H1 (cell line): Measurements from ENCODE around the gene PITPNB. TPM values are rescaled to one million over a fixed set of nuclear protein-coding genes. Genes with fewer than 3 reads are reported as not detected.

Experiments used
- CTCF ChIA-PET: fragments of 300-600 bp; sonication (Branson Sonifier 250); formaldehyde crosslinking; loops from one replicate; lab custom pipeline; 2021; ENCODE audit not compliant: partially characterized antibody; lab: Charles Lee
- POLR2A ChIA-PET: fragments of 300-600 bp; sonication (Branson Sonifier 250); formaldehyde crosslinking; loops from one replicate; lab custom pipeline; 2021; ENCODE audit warnings: inconsistent platforms; ENCODE audit not compliant: partially characterized antibody; lab: Charles Lee
- DNase-seq, 2 experiments: peaks; one replicate each; pipeline versions ENCODE4 v3.0.0 to v3.0.0-alpha.2; 2010 to 2022; ENCODE audit warnings: low spot score in 2 of 2, low read depth in 1 of 2, mixed read lengths in 1 of 2
- FAIRE-seq: peaks from 2 replicates; lab custom pipeline; 2011; peaks lifted over from hg19 to GRCh38; lab: Jason Lieb, UNC
- H2AFZ ChIP-seq: 2 replicates; pipeline ENCODE4 v1.8.1; 2012; ENCODE audit warnings: low read length, inconsistent platforms
- H2AK5ac ChIP-seq: 2 replicates; pipeline ENCODE4 v1.6.1; 2013; ENCODE audit warnings: low read depth, low read length
- H2BK120ac ChIP-seq: replicated peaks from 2 replicates; pipeline ENCODE3; 2013; ENCODE audit warnings: low read depth, low read length, inconsistent platforms
- H2BK12ac ChIP-seq: 2 replicates; pipeline ENCODE4 v1.6.1; 2013; ENCODE audit warnings: low read depth, low read length
- H2BK15ac ChIP-seq: 2 replicates; pipeline ENCODE4 v1.6.1; 2013; ENCODE audit warnings: low read length
- H2BK20ac ChIP-seq: 2 replicates; pipeline ENCODE4 v1.6.1; 2013; ENCODE audit warnings: low read length
- H2BK5ac ChIP-seq: 2 replicates; pipeline ENCODE4 v1.6.1; 2013; ENCODE audit warnings: low read depth, low read length
- H3K14ac ChIP-seq: 2 replicates; pipeline ENCODE4 v1.6.1; 2013; ENCODE audit warnings: inconsistent platforms; ENCODE audit not compliant: insufficient read length
- H3K18ac ChIP-seq: 2 replicates; pipeline ENCODE4 v1.6.1; 2013; ENCODE audit warnings: low read length; ENCODE audit errors: extremely low read depth
- H3K23ac ChIP-seq: 2 replicates; pipeline ENCODE4 v1.6.1; 2013; ENCODE audit warnings: inconsistent platforms; ENCODE audit not compliant: insufficient read length
- H3K23me2 ChIP-seq: 2 replicates; pipeline ENCODE4 v1.6.1; 2013; ENCODE audit warnings: low read depth, low read length
- H3K27ac ChIP-seq: 2 replicates; pipeline ENCODE4 v1.6.1; 2011; ENCODE audit warnings: low read depth, low read length, inconsistent platforms
- H3K27me3 ChIP-seq, 4 experiments: replicated peaks in 1 of 4; 1 replicate in 1 of 4; 2 replicates in 3 of 4; pipeline versions ENCODE4 v1.6.1 to v1.8.1; 2011 to 2013; ENCODE audit warnings: low read length in 3 of 4, mild to moderate bottlenecking in 3 of 4, inconsistent platforms in 2 of 4, mixed read lengths in 2 of 4, moderate library complexity in 1 of 4; ENCODE audit not compliant: control insufficient read depth in 3 of 4, insufficient read depth in 3 of 4; ENCODE audit errors: extremely low read depth in 1 of 4
- H3K36me3 ChIP-seq, 4 experiments: 2 replicates each; pipeline versions ENCODE4 v1.6.1 to v1.8.1; 2011 to 2013; ENCODE audit warnings: mild to moderate bottlenecking in 4 of 4, low read length in 3 of 4, moderate library complexity in 2 of 4, control low read depth in 1 of 4, inconsistent platforms in 1 of 4; ENCODE audit not compliant: insufficient read depth in 4 of 4, control insufficient read depth in 2 of 4
- H3K4ac ChIP-seq: replicated peaks from 2 replicates; pipeline ENCODE3; 2013; ENCODE audit warnings: low read length, low read depth, mixed read lengths, inconsistent platforms; ENCODE audit not compliant: insufficient read length
- H3K4me1 ChIP-seq, 4 experiments: replicated peaks in 1 of 4; 1 replicate in 1 of 4; 2 replicates in 3 of 4; pipeline versions ENCODE4 v1.6.1 to v1.8.1; 2011 to 2013; ENCODE audit warnings: low read length in 3 of 4, inconsistent platforms in 2 of 4, mixed read lengths in 1 of 4; ENCODE audit not compliant: insufficient read depth in 4 of 4, control insufficient read depth in 3 of 4
- H3K4me2 ChIP-seq, 2 experiments: 2 replicates each; pipeline versions ENCODE4 v1.6.1 to v1.8.1; 2011 to 2013; ENCODE audit warnings: low read depth in 2 of 2, low read length in 2 of 2, control low read depth in 1 of 2, inconsistent platforms in 1 of 2, mild to moderate bottlenecking in 1 of 2; ENCODE audit not compliant: insufficient read depth in 1 of 2
- H3K4me3 ChIP-seq, 4 experiments: fragments of 200-600, 300-600 bp in 1 of 4; sonication (generic), shearing (Covaris generic), sonication (Bioruptor Twin) in 1 of 4; 2 replicates each; pipeline versions ENCODE4 v1.5.1 to v1.8.1; 2011 to 2016; ENCODE audit warnings: low read length in 4 of 4, low read depth in 3 of 4, control low read depth in 2 of 4, inconsistent platforms in 2 of 4, mild to moderate bottlenecking in 2 of 4, mixed read lengths in 1 of 4, moderate library complexity in 1 of 4; ENCODE audit not compliant: insufficient read depth in 2 of 4; ENCODE audit errors: extremely low read depth in 1 of 4
- H3K56ac ChIP-seq: replicated peaks from 2 replicates; pipeline ENCODE3; 2013; ENCODE audit warnings: low read depth, mild to moderate bottlenecking, mixed read lengths, low read length, inconsistent platforms; ENCODE audit not compliant: insufficient read length
- H3K79me1 ChIP-seq: 2 replicates; pipeline ENCODE4 v1.6.1; 2013; ENCODE audit warnings: low read depth, low read length, control low read depth
- H3K79me2 ChIP-seq, 2 experiments: 2 replicates each; pipeline versions ENCODE4 v1.6.1 to v1.8.1; 2012 to 2013; ENCODE audit warnings: low read length in 2 of 2, mild to moderate bottlenecking in 2 of 2, inconsistent platforms in 1 of 2; ENCODE audit not compliant: insufficient read depth in 2 of 2, control insufficient read depth in 1 of 2
- H3K9ac ChIP-seq, 4 experiments: replicated peaks in 1 of 4; 1 replicate in 1 of 4; 2 replicates in 3 of 4; pipeline versions ENCODE4 v1.6.1 to v1.8.1; 2011 to 2013; ENCODE audit warnings: low read depth in 3 of 4, low read length in 3 of 4, control low read depth in 2 of 4, mild to moderate bottlenecking in 2 of 4, moderate library complexity in 2 of 4, inconsistent platforms in 1 of 4; ENCODE audit errors: extremely low read depth in 1 of 4
- H3K9me3 ChIP-seq, 2 experiments: 2 replicates each; pipeline versions ENCODE4 v1.6.1 to v1.8.1; 2012 to 2013; ENCODE audit warnings: mild to moderate bottlenecking in 2 of 2, moderate library complexity in 2 of 2, control low read depth in 1 of 2, inconsistent platforms in 1 of 2, low read depth in 1 of 2, low read length in 1 of 2, mixed read lengths in 1 of 2; ENCODE audit not compliant: insufficient read depth in 2 of 2
- H4K20me1 ChIP-seq, 2 experiments: replicated peaks in 1 of 2; 2 replicates each; pipeline versions ENCODE3 to v1.8.1; 2011 to 2013; ENCODE audit warnings: inconsistent platforms in 2 of 2, low read length in 2 of 2, mild to moderate bottlenecking in 1 of 2; ENCODE audit not compliant: insufficient read depth in 2 of 2, control insufficient read depth in 1 of 2
- H4K5ac ChIP-seq: 2 replicates; pipeline ENCODE4 v1.6.1; 2013; ENCODE audit warnings: low read length, low read depth, mixed read lengths, inconsistent platforms; ENCODE audit not compliant: insufficient read length
- H4K8ac ChIP-seq: 2 replicates; pipeline ENCODE4 v1.8.0; 2013; ENCODE audit warnings: mild to moderate bottlenecking, moderate library complexity, low read length, inconsistent platforms; ENCODE audit not compliant: insufficient read depth; ENCODE audit errors: extremely low read depth
- H4K91ac ChIP-seq: replicated peaks from 2 replicates; pipeline ENCODE3; 2013; ENCODE audit warnings: low read length, mixed read lengths, inconsistent platforms; ENCODE audit not compliant: insufficient read length
- BCL11A ChIP-seq, 2 experiments: IDR thresholded peaks; one replicate each; pipeline ENCODE4 v1.6.1; 2011; ENCODE audit warnings: low read depth in 2 of 2, low read length in 2 of 2, mild to moderate bottlenecking in 2 of 2
- POU5F1 ChIP-seq: IDR thresholded peaks from 2 replicates; pipeline ENCODE4 v1.6.1; 2011; ENCODE audit warnings: low read depth, mild to moderate bottlenecking, low read length, moderate library complexity
- SAP30 ChIP-seq: fragments of 300-600 bp; sonication (generic); IDR thresholded peaks from 2 replicates; pipeline ENCODE4 v1.7.1; 2012; ENCODE audit warnings: low read length, moderate library complexity, mild to moderate bottlenecking, inconsistent platforms; ENCODE audit not compliant: insufficient read depth, insufficient replicate concordance
- SUZ12 ChIP-seq: fragments of 200-600 bp; sonication (generic); IDR thresholded peaks from 2 replicates; pipeline ENCODE4 v1.6.1; 2012; ENCODE audit warnings: mild to moderate bottlenecking, inconsistent platforms, low read length, moderate library complexity, mixed read lengths
- TCF12 ChIP-seq: IDR thresholded peaks from 2 replicates; pipeline ENCODE4 v1.6.1; 2011; ENCODE audit warnings: low read depth, mild to moderate bottlenecking, low read length
- WGBS, 2 experiments: shearing (Covaris generic) in 1 of 2; methylation state at CpG; one replicate each; pipeline versions ENCODE4 v1.1.6 to v1.1.7; 2013 to 2015; ENCODE audit warnings: low lambda C conversion rate in 2 of 2, mixed read lengths in 2 of 2, inconsistent platforms in 1 of 2, low coverage in 1 of 2, missing lambda C conversion rate in 1 of 2; ENCODE audit not compliant: insufficient replicate concordance in 2 of 2, insufficient coverage in 1 of 2, insufficient read length in 1 of 2; ENCODE audit errors: extremely low coverage in 1 of 2, missing lambda C conversion rate in 1 of 2; 5-methylcytosine and 5-hydroxymethylcytosine counted together
- polyA plus RNA-seq, 7 experiments: library from polyadenylated mRNA; depleted of rRNA in 3 of 7; stranded (reverse) in 5 of 7; unstranded in 2 of 7; fragments of >200 nt in 5 of 7; fragments of 200-250 nt in 2 of 7; gene quantifications; 1 replicate in 5 of 7; 2 replicates in 1 of 7; 4 replicates in 1 of 7; pipeline versions ENCODE4 v1.2.1 to v1.2.3, GENCODE V29; 2011 to 2013; ENCODE audit warnings: missing spikeins in 2 of 7, mixed read lengths in 2 of 7
- total RNA-seq: library from RNA; stranded (reverse); fragmentation: NEBNext Ultra II Directional; extraction: Animal tissue kit (Norgen Biotek cat#: 25700); gene quantifications from 2 replicates; pipeline ENCODE4 v1.2.1, GENCODE V29; 2021

Gene PITPNB
- total and polyA plus RNA-seq, 2 of the 8 experiments (the other 6 are each of a cell fraction or from before 2014, with no cell fraction given): 24.6 to 89.3 TPM

- peaks cover 0 to 4% of the 10 kb centered on the region in 2 experiments; a peak in 1 of 4 replicates for H3K79me2 ChIP-seq
- no peak for FAIRE-seq
Measured at GRCh38 chr22:27888310-27888709, 30.7 kb downstream of the PITPNB start.

More at GRCh38 chr22:27888310-27888709, 30.7 kb downstream of the PITPNB start:
- no peak overlapping the region for H3K4ac ChIP-seq
- H2BK15ac ChIP-seq: no peak overlapping the region
- TF ChIP-seq POU5F1 (no peak), BCL11A (IDR thresholded peaks at IDR 0.05; ENCODE audit: low read depth in 2 of 2, low read length in 2 of 2) (no peak), SUZ12 (no peak), SAP30 (no peak), TCF12 (no peak)
- TF ChIP-seq, all 59 proteins: peak for 0
- 86% methylated on average over 1 of the region's 1 CpG; no CpG with 5 or more reads in 1 of the 2 experiments for WGBS, 2 experiments
- H3K4me2 ChIP-seq: no peak overlapping the region
- H2BK5ac ChIP-seq: no peak overlapping the region
- no peak overlapping the region for H3K27ac ChIP-seq
- no peak overlapping the region for H4K8ac ChIP-seq
- peaks cover 2 to 40% (median 28%) of the 10 kb centered on the region in 4 experiments; a peak in 7 of 8 replicates for H3K36me3 ChIP-seq
- H2AFZ ChIP-seq: no peak overlapping the region
- no peak overlapping the region for H3K14ac ChIP-seq
- no peak overlapping the region for H3K4me3 ChIP-seq
- H2BK20ac ChIP-seq: no peak overlapping the region
- no peaks in the 10 kb centered on the region; the same call in 1 of the 2 replicates for H3K79me1 ChIP-seq
- peaks cover 3 to 12% (median 6%) of the 10 kb centered on the region in 4 experiments for H3K4me1 ChIP-seq
- no peak overlapping the region for H2AK5ac ChIP-seq
- H3K9ac ChIP-seq: no peak overlapping the region
- no peak overlapping the region for H4K91ac ChIP-seq
- H4K5ac ChIP-seq: no peak overlapping the region
- no peak overlapping the region for H2BK120ac ChIP-seq
- H3K27me3 ChIP-seq: no peaks in the 10 kb centered on the region
- CTCF ChIA-PET: interaction anchor here (0.6 to 7.9 kb wide), 14 partner anchors 9 to 121 kb away, joined by 3 to 84 read pairs (median 6); partner anchors contain the start of gene PITPNB
- H3K18ac ChIP-seq: no peak overlapping the region
- H3K23ac ChIP-seq: no peak overlapping the region
- H2BK12ac ChIP-seq: no peak overlapping the region
- no peak for DNase-seq
- POLR2A ChIA-PET: interaction anchor here (0.6 to 1.2 kb wide), 2 partner anchors 12 to 76 kb away, joined by 3 read pairs; no protein-coding TSS in a partner anchor
- no peaks in the 10 kb centered on the region for H3K23me2 ChIP-seq
- no peak overlapping the region for H3K56ac ChIP-seq
- H3K9me3 ChIP-seq: no peaks in the 10 kb centered on the region
- peaks cover 12 to 19% of the 10 kb centered on the region in 2 experiments for H4K20me1 ChIP-seq
